SJSA1 (cell line): ENCODE measurements around the gene RBBP9. TPM values are rescaled to one million over a fixed set of nuclear protein-coding genes. Genes with fewer than 3 reads are reported as not detected.
A peak's percentile ranks its signal among the peaks of the same experiment; 100 is the strongest.
"Not testable (repeated sequence)": the region's sequence is repeated elsewhere in the genome, so short reads cannot be mapped to it uniquely, and the experiment has no call there.

Experiments
- DNase-seq, 2 experiments: peaks; one replicate each; pipeline ENCODE4 v3.0.0-alpha.2; 2015 to 2020; ENCODE audit warnings: low spot score in 2 of 2, low read depth in 1 of 2
- H3K27ac ChIP-seq: fragments of 250-450 bp; sonication (Bioruptor Pico); 2 replicates; pipeline ENCODE4 v1.5.1; 2020; ENCODE audit warnings: mild to moderate bottlenecking, moderate library complexity
- H3K27me3 ChIP-seq: fragments of 250-450 bp; sonication (Bioruptor Pico); replicated peaks from 2 replicates; pipeline ENCODE4 v1.5.1; 2020; ENCODE audit warnings: mild to moderate bottlenecking, moderate library complexity
- H3K36me3 ChIP-seq: fragments of 250-450 bp; sonication (Bioruptor Pico); 2 replicates; pipeline ENCODE4 v1.5.1; 2020; ENCODE audit warnings: mild to moderate bottlenecking
- H3K4me1 ChIP-seq: fragments of 250-450 bp; sonication (Bioruptor Pico); replicated peaks from 2 replicates; pipeline ENCODE4 v1.6.1; 2021; ENCODE audit warnings: mild to moderate bottlenecking
- H3K4me3 ChIP-seq: fragments of 250-450 bp; sonication (Bioruptor Pico); 2 replicates; pipeline ENCODE4 v1.5.1; 2020; ENCODE audit warnings: mild to moderate bottlenecking
- H3K9me3 ChIP-seq: fragments of 250-450 bp; sonication (Bioruptor Pico); replicated peaks from 2 replicates; pipeline ENCODE4 v1.5.1; 2020; ENCODE audit warnings: mild to moderate bottlenecking
- total RNA-seq: library from RNA; depleted of rRNA; stranded (reverse); fragments of >200 nt; shearing (Covaris generic); gene quantifications from 2 replicates; pipeline ENCODE4 v1.2.3, GENCODE V29; 2014; rRNA removed

The RBBP9 gene
- total RNA-seq: 15.9 and 24.2 TPM in 2 replicates

DNA sequence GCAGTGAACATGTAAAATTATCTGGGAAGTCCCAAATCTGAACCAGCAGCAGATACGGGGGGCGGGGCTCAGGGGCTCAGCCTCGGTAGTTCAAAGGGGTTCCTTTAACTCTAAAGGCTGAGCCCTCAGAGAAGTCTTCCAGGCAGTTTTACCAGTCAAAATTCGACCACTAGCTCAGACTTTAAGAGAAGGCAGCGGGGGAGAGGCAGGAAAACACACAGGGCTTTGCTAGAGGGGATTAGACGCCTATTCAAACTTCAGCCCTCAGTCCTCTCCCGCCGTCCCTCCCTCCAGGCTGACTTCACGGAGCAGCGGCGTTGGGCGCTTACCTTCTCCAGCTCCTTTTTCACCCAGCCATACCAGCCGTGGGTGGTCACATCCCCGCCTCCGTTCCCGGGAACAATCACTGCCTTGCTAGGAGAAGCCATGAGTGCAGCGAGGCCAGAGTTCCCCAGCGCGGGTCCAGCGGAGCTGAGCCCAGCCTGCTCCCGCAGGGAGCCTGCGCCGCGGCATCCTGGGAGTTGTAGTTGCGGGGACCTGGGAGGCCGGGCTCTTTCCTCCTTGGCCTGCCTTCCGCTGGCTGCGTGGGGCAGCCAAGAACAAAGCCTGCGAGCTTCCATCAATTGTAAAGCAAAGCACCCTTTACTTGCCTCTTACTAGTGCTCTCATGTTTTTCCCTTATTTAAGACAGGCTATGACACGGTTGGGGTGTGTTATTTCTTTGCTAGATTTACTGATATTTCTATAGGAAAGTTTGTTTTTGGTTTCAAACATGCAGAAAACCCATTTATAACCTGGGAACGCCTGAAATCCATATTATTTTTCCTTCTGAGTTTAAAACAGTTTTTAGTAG is at the start of gene RBBP9:
Gene RBBP9, minus strand, starts transcription at position 486 of the 853 bp plus-strand sequence. Its CDS starts 58 bp downstream, at position 428.
- peak; percentile 73 to 85 for DNase-seq
- H3K27ac ChIP-seq: no peak within 1 kb of the TSS
- peak within 1 kb of the TSS; percentile 66 for H3K4me3 ChIP-seq
- no peaks in the 10 kb centered on the region for H3K9me3 ChIP-seq
- no peaks in the 10 kb centered on the region for H3K27me3 ChIP-seq
- H3K36me3 ChIP-seq: peaks cover 7% of the 10 kb centered on the region; the same call in 1 of the 2 replicates
- H3K4me1 ChIP-seq: peaks cover 4% of the 10 kb centered on the region; the same call in 1 of the 2 replicates

- no peak overlapping the region for H3K4me3 ChIP-seq
- no peak for DNase-seq
- H3K27me3 ChIP-seq: no peaks in the 10 kb centered on the region
- H3K4me1 ChIP-seq: no peaks in the 10 kb centered on the region
- H3K36me3 ChIP-seq: peaks cover 62% of the 10 kb centered on the region
- H3K27ac ChIP-seq: no peak overlapping the region
- H3K9me3 ChIP-seq: no peaks in the 10 kb centered on the region
Measured at GRCh38 chr20:18545566-18545965, 48.5 kb upstream of the RBBP9 start.

DNA sequence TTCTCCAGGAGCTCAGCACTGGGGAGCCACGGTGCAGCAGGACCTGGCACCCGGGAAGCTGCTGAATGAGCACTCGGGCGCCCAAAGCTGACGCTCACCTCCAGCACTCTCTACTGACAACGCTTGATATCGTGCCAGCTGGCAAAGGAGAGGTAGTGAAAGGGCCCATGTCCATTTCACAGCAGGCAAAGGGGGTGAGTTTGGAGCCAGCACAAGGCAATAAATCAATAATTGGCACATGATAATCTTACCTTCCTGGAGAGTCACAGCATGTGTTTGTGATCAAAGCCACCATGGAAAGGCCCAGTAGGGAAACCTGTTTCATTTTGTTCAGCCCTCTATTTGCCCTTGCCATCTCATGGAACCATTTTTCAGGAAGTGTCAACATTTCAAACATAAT is 46.9 kb upstream of the RBBP9 start:
- peaks cover 58% of the 10 kb centered on the region for H3K36me3 ChIP-seq
- no peak overlapping the region for H3K4me3 ChIP-seq
- no peaks in the 10 kb centered on the region for H3K27me3 ChIP-seq
- no peak for DNase-seq
- H3K4me1 ChIP-seq: no peaks in the 10 kb centered on the region
- no peak overlapping the region for H3K27ac ChIP-seq
- H3K9me3 ChIP-seq: no peaks in the 10 kb centered on the region

DNA sequence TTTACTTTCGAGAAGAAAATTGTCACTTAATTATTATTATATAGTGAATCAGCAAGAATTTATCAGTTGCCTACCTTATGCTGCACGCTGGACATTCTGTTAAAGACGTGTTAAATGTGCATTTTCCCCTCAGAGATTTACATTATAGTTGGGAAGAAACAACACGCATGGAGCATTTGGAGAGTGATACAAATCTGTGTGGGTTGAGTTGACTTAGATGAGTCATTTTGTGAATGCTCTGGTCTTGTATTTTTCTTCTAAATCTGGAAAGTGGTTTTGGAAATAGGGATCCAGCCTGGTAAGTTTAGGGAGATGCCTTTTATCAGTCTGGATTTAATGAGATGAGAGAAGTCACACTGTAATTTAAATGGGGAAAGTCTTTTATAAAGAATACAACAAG is 46.2 kb upstream of the RBBP9 start:
- H3K27ac ChIP-seq: no peak overlapping the region
- H3K27me3 ChIP-seq: no peaks in the 10 kb centered on the region
- no peaks in the 10 kb centered on the region for H3K4me1 ChIP-seq
- H3K9me3 ChIP-seq: no peaks in the 10 kb centered on the region
- no peak for DNase-seq
- peaks cover 59% of the 10 kb centered on the region for H3K36me3 ChIP-seq
- H3K4me3 ChIP-seq: no peak overlapping the region

DNA sequence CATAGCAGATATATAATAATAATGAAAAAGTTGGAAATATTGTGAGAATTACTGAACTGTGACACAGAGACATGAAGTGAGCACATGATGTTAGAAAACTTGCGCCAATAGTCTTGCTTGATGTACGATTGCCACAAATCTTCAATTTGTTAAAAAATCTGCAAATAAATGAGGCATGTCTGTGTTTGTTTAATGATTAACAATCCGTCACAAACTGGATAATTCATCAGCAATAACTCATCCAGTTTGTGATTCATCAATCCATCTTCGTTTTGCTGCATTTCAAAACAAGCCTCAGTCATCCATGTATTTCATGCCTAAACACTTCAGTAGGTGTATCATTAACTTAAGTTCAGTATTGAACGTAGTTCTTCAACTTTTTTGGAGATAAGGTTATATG is 44.7 kb upstream of the RBBP9 start:
- no peak overlapping the region for H3K27ac ChIP-seq
- DNase-seq: no peak
- H3K9me3 ChIP-seq: no peaks in the 10 kb centered on the region
- H3K27me3 ChIP-seq: no peaks in the 10 kb centered on the region
- no peaks in the 10 kb centered on the region for H3K4me1 ChIP-seq
- no peak overlapping the region for H3K4me3 ChIP-seq
- H3K36me3 ChIP-seq: peaks cover 55% of the 10 kb centered on the region

- DNase-seq: no peak
- Histone ChIP-seq H3K27me3 (no peaks in the 10 kb centered on the region), H3K36me3 (peaks cover 55% of the 10 kb centered on the region), H3K4me1 (no peaks in the 10 kb centered on the region), H3K9me3 (no peaks in the 10 kb centered on the region), H3K4me3 (no peak overlapping the region), H3K27ac (no peak overlapping the region)
Measured at GRCh38 chr20:18537651-18538050, 40.6 kb upstream of the RBBP9 start.

DNA sequence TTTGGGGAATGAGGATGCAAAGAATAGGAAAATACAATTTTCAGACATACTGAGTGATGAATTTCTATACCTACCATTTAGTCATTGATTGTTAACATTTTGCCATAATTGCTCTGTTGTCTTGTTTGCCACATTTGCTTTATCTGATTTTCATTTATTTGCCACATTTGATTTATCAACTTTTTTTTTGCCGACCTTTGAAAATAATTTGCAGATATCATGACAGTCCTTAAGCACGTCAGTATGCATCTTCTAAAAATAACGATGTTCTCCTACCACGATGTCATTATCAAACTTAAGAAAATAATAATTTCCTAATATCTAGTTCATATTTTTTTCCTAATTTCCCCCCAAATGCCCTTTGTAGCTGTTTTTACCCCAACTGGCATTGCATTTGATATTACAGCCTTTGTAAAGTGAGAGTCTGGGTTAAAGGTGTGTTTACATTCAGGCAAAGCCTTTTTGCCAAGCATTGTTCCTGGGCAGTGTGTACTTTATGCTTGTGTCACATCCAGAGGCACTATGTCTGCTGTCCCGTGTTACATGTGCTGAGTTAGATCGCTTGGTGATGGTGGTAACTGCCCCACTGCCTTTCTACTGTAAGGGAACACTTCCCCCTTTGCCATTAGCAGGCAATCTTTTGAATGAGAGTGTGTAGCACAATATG is 37.1 kb upstream of the RBBP9 start:
- Histone ChIP-seq H3K4me1 (no peaks in the 10 kb centered on the region), H3K4me3 (no peak overlapping the region), H3K36me3 (peaks cover 60% of the 10 kb centered on the region), H3K27me3 (no peaks in the 10 kb centered on the region), H3K27ac (no peak overlapping the region), H3K9me3 (no peaks in the 10 kb centered on the region)
- DNase-seq: no peak

GRCh38 chr20:18533491-18533890 is 36.5 kb upstream of the RBBP9 start:
- Histone ChIP-seq H3K4me3 (no peak overlapping the region), H3K27ac (no peak overlapping the region), H3K36me3 (peaks cover 61% of the 10 kb centered on the region), H3K27me3 (no peaks in the 10 kb centered on the region), H3K9me3 (no peaks in the 10 kb centered on the region), H3K4me1 (no peaks in the 10 kb centered on the region)
- no peak for DNase-seq

DNA sequence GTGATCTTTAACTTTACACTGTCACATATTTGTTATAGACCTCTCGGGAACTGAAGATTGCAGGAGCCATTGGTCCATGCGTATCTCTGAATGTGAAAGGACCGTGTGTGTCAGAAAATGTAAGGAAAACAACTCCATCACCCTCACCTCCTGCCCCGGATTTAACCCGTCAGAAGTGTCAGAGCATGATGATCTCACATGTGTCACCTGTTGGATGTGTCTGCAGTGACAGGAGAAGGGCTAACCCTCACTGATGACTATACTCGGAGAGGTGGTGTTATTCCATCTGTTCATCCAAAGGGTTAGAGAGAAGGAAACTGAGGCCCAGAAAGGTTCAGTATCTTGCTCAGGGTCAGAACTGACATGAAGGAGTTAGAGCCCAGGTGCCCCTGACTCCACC is 35.6 kb upstream of the RBBP9 start:
- Histone ChIP-seq H3K27me3 (no peaks in the 10 kb centered on the region), H3K27ac (no peak overlapping the region), H3K9me3 (no peaks in the 10 kb centered on the region), H3K4me1 (no peaks in the 10 kb centered on the region), H3K4me3 (no peak overlapping the region), H3K36me3 (peaks cover 68% of the 10 kb centered on the region)
- DNase-seq: no peak

GRCh38 chr20:18529041-18529440 is 32.0 kb upstream of the RBBP9 start:
- Histone ChIP-seq H3K4me3 (no peak overlapping the region), H3K27ac (no peak overlapping the region), H3K27me3 (no peaks in the 10 kb centered on the region), H3K9me3 (no peaks in the 10 kb centered on the region), H3K4me1 (peaks cover 4% of the 10 kb centered on the region; the same call in 1 of the 2 replicates), H3K36me3 (peaks cover 87% of the 10 kb centered on the region)
- no peak for DNase-seq

- Histone ChIP-seq H3K4me3 (no peak overlapping the region), H3K27ac (no peak overlapping the region), H3K9me3 (no peaks in the 10 kb centered on the region), H3K36me3 (peaks cover 76% of the 10 kb centered on the region), H3K4me1 (peaks cover 4% of the 10 kb centered on the region; the same call in 1 of the 2 replicates), H3K27me3 (no peaks in the 10 kb centered on the region)
- no peak for DNase-seq
Measured at GRCh38 chr20:18527836-18528235, 30.8 kb upstream of the RBBP9 start.

DNA sequence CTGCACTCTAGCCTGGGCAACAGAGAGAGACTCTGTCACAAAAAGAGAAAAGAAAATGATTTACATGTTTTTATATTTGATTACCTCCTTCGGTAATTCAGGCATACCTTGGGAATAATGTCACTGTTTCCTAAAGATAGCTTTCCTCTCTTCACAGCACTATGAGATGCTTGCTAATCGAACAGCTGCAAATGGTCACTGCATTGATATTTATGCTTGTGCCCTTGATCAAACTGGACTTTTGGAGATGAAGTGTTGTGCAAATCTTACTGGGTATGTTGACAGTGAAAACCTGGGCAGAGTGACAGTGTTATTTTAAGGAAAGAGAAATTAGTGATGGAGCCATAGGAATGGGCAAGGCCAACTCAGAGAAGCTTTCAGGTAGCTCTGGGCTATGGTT is 30.3 kb upstream of the RBBP9 start:
- H3K4me1 ChIP-seq: peaks cover 4% of the 10 kb centered on the region; the same call in 1 of the 2 replicates
- no peak overlapping the region for H3K4me3 ChIP-seq
- H3K27ac ChIP-seq: no peak overlapping the region
- H3K36me3 ChIP-seq: peaks cover 71% of the 10 kb centered on the region
- DNase-seq: no peak
- H3K9me3 ChIP-seq: no peaks in the 10 kb centered on the region
- no peaks in the 10 kb centered on the region for H3K27me3 ChIP-seq

DNA sequence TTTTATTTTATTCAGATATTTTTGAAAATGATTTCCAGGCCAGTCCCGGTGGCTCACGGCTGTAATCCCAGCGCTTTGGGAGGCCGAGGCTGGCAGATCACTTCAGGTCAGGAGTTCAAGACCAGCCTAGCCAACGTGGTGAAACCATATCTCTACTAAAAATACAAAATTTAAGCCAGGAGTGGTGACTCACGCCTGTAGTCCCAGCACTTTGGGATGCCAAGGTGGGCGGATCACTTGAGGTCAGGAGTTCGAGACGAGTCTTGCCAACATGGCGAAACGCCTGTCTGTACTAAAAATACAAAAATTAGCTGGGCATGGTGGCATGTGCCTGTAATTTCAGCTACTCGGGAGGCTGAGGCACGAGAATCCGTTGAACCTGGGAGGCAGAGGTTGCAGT is 29.7 kb upstream of the RBBP9 start:
- not testable (repeated sequence) for H3K27ac ChIP-seq, H3K4me1 ChIP-seq, H3K27me3 ChIP-seq, H3K9me3 ChIP-seq, H3K4me3 ChIP-seq, DNase-seq
- H3K36me3 ChIP-seq: peaks cover 65% of the 10 kb centered on the region

DNA sequence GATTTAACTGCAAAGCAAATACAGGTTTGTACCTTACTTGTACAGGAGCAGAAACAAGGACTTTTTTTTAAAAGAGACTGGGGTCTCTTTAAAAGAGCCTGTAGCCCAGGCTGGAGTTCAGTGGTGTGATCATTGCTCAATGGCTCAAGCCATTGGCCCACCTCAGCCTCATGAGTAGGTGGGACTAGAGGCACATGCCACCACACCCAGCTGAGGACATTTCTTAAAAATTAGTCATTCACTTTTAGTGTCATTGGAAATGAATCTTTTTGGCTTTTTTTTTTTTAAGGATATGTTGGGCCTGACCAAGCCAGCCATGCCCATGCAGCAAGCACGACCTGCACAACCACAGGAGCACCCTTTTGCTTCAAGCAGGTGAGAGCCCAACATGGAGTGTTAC is 27.6 kb upstream of the RBBP9 start:
- peaks cover 53% of the 10 kb centered on the region for H3K36me3 ChIP-seq
- no peaks in the 10 kb centered on the region for H3K27me3 ChIP-seq
- no peak overlapping the region for H3K27ac ChIP-seq
- no peak for DNase-seq
- H3K4me1 ChIP-seq: peaks cover 4% of the 10 kb centered on the region; the same call in 1 of the 2 replicates
- no peak overlapping the region for H3K4me3 ChIP-seq
- H3K9me3 ChIP-seq: no peaks in the 10 kb centered on the region
